Activated CD4-positive, alpha-beta T cell treated with anti-CD3 and anti-CD28 coated beads, Interleukin-2, Interleukin-4, amounts not matched to agents 100 ng/mL and 50 ng/mL, durations not matched to agents 16 hours and 8 hours (primary cell): Measurements from ENCODE around the gene BPGM.
"Not testable (repeated sequence)": the region's sequence is repeated elsewhere in the genome, so short reads cannot be mapped to it uniquely, and the experiment has no call there.

Source experiments
- DNase-seq: peaks from one replicate; pipeline ENCODE4 v3.0.0-alpha.2; 2020; ENCODE audit warnings: low spot score

Gene BPGM

DNA sequence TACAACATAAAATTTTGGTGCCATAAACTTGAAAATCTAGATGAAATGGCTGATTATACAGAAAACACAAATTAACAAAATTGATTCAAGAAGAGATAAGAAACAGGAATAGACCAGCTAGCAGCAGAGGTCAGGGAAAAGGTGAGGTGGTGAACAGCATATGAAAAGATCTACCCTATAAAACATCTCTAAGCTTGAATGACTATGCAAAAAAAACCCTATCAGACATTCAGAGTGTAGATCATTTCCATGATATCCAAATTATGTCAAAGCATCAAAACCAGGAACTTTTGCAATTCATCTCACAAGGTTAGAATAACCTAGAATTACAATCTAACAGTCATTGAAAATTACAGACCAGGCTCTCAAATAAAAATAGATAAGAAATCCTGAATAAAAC, 14.6 kb upstream of the BPGM start:
- DNase-seq, result no peak

DNA sequence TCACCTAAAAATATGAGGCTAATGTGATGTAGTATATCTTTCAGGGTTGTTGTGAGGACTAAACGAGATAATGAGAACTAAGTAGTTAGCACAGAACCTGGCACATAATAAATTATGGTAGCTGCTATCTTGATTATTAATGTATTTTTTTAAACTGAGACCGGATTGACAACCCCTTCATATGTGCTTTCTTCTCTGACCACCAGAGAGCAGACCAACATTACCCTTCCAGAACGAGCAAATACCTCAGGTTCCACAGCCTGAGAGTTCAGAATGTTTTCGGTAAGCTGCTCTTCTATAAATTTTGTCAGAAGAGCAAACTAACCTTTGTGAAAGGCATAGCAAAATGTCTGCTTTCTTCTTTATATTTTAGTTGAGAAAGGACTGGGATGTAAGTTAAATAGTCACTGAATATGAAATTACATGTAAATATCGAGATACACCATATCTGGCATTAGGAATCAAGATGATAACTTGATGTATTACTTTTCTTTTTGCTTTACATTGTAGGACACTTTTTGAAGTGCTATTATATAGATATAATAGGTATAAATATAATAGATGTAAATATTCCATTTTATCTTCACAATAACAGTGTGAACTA, 13.6 kb upstream of the BPGM start:
- DNase-seq, result peak; percentile 47

DNA sequence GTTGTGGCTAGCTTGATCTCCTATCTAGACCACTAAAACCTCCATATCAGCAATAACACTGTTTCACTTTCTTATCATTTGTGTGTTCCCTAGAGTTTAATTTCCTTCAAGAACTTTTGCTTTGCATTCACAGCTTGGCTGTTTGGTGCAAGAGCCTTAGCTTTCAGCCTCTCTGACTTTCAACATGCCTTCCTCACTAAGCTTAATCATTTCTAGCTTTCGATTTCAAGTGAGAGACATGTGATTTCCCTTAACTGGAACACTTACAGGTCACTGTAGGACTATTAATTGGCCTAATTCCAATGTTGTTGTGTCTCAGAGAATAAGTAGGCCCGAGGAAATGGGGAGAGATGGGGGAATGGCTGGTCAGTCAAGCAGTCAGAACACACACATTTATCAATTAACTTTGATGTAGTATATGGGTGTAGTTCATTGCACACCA, 10.6 kb upstream of the BPGM start:
- peak; percentile 77 for DNase-seq

DNA sequence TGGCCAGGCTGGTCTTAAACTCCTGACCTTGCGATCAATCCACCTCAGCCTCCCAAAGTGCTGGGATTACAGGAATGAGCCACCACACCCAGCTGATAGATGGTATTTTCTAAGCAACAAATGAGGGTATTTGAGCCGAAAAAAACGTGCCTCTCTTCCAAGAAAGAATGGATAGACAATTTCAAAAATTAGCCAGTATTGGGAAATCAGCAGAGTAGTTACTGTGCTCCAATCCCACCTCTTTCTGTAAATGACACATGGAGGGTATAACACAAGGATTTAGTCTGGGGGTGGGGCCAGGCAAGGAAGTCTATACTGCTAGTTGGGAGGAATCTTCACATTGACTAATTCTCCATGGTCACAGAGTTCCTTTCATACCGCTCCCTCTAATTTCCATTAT, 9.2 kb upstream of the BPGM start:
- no peak for DNase-seq

DNA sequence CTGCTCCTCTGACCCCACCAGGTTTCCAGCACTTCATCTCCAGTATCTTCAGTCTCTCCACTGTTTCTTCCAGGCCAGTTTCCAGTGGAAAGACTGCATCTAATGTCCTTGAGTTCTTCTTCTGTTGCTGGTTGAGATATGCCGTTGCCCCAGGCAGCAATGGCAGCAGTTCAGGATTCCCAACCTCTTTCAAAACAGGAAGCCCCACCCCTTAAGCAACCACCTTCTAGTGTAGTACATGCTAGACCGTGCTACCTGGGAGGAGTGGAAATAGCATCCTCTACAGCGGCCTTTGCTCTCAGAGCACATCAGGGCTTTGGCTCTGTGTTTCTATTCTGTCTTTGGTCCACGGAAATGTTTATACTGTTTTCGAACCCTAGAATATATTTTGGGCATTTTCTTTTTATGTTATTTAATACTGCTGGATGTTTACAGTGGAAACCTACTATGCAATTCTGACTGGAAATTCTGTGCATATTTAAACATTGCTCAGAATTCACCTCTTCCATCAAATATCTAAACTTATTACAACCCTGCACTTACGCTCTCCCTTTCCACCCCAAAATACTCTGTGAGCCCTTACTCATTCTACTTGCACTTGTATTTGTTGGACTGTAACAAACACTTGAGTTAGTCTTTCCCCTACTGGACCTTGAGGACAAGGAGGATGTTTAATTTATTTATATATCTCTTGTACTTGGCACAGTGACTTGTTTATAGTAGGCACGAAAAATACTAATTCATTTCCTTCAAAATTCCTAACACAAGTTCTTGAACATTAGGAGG, 8.5 kb upstream of the BPGM start:
- DNase-seq, result no peak

DNA sequence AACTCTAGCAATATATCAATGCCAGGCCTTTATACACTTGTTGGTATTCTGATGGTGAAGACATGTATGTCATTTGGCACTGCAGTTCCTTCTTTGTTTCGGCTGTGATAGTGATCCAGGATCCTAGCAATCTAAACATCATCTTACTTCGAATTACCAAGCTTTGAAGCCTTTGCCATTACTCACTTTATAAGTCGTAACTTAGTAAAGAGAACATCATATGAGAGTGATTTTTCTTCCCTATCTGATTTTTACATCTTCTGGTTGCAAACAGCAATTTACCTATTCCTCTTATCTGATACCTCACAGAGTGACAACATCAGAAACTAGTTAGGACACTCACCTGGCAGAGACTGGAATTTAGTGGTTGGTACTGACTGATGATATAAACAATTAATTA, 7.6 kb upstream of the BPGM start:
- no peak for DNase-seq

DNA sequence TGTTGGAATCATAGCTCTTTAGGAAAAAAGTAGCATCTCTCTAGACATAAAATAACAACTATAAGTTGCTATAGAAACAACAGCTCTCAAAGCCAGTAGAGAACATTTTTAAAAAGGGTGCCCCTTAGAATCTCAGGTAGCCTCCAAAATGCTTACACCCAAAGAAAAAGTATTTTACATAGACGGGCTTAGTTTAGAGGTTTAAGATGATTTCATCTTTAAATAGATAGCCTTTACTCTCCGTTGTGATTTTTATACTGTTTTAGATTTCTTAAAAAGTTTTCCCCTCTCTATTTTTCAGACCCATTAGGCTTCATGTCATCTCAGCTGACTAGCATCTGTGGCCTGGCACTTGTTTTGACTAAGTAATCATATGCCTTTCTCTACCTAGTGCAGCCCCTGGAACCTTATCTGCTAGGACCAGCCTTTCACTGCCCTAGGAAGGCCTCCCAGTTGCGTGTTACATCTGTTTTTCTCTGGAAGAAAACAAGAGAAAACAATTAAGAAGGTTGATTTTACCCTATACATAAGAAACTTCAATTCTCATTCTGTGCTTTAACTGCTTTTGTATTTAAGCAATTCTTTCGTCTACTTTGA, 6.9 kb upstream of the BPGM start:
- DNase-seq, result no peak

DNA sequence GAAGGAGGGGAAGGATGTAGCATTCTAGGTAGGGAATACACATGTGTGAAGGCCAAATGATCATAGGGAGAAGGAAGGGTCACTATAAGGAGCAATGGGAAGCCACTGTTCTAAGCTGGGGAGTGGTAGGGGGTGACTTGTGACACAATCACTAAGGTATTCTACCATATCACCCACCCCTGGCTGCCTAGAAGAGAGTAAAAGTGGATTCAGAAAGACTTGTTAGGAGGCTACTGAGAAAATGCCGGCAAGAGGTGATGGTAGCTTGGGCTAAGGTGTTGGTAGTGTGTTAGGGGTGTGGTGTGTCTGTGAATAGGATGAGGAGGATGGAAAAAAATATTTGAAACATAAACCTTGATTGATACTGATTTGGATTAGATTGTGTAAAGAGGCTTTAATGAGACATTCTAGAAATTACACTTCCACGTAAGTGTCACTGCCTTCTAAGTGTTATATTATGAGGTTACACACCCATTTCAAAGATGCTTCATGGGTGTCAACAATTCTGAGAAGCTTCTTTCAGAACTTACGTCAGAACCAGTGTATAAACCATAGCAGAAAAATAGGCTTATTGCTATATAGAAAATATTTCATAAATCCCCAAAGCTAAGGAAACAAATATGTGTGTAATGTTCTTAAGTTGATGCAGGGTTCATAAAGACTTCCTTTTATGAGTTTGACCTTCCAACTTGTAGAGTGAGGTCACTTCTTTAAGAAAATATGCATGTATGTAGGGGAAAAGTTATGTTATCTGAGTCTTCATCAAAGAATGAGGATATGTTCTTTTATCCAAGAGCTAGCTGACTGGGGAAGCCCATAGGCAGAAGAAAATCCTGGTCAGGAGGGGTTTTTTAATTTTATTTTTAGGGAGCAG, 5.6 kb upstream of the BPGM start:
- DNase-seq, result peak; percentile 25

DNA sequence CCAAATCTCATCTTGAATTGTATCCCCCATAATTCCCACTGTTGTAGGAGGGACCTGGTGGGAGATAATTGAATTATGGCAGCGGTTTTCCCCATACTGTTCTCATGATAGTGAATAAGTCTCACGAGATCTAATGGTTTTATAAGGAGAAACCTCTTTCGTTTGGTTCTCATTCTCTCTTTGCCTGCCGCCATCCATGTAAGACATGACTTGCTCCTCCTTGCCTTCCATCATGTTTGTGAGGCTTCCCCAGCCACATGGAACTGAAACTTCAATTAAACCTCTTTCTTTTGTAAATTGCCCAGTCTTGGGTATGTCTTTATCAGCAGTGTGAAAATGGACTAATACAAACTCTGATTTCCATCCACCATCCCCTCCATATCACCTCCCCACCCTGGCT, 4.7 kb upstream of the BPGM start:
- DNase-seq, result not testable (repeated sequence)

DNA sequence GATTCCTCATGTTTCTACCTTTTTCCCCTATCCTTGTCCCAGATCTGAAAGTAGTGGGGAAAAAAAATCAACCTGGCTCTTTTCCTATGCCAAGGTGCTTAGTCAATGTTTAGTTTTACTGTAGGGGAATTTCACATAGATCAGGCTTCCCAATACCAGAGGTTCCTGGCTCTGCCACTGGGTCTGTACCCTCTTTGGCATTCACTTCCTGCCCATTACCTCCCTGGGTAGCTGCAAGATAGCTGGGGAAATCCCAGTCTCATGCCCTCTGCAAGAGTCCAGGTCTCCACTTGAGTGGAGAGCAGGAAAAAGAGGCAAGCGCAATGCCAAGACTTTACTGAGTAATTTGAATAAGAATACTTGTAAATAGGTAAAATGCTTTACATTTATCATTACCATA, 3.5 kb upstream of the BPGM start:
- no peak for DNase-seq

DNA sequence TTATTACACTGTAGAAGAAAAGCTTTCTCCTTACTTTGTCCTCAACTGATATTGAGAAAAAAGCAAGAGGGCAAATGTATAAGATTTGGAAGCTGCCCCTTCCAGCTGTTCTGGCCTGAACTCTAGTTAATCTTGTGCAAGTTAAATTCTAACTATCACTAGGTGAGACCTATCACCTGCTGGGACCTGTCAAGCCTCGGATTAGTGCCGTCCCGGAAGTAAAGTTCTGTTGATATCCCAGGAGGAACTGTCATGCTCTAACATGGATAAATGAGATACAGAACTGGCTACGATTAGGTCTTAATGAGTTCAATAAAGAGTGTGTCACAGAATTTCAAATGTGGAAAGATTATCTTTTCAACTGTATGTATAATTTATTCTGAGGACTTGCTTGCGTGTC, 1.2 kb upstream of the BPGM start:
- DNase-seq, result no peak

DNA sequence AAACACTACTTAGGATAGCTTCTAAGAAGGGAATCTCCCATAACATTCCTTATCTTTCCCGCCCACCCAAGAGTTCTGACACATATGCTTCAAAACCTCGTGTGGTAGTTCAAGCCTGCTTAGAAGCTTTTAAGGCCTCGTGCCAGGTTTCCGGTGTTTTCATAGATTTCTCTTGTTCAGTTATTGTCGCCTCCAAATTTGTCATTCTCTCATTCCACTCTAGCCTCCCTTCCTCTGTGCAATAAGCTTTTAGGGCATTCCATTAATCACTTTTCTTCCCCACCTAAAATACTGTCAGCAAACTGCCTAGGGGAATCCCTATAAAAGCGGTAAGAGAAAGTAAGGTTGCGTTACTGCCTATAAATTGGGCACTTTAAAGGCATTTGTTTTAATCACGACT, 718 bp upstream of the BPGM start:
- no peak for DNase-seq

DNA sequence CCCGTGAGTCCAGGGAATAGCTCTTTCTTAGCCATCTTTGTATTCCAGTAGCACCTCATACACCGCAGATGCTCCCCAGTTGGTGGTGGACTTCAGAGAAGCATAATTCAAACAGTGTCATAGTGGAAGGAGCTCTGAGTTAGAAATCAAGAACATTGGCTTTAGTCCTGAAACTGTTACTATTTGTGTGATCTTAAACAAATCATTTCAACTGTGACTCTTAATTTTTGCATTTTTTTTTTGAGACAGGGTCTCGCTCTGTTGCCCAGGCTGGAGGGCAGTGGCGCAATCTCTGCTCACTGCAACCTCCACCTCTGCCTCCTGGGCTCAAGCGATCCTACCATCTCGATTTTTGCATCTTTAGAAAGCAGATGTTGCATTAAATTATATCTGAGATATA, 1.8 kb downstream of the BPGM start:
- DNase-seq, result no peak

DNA sequence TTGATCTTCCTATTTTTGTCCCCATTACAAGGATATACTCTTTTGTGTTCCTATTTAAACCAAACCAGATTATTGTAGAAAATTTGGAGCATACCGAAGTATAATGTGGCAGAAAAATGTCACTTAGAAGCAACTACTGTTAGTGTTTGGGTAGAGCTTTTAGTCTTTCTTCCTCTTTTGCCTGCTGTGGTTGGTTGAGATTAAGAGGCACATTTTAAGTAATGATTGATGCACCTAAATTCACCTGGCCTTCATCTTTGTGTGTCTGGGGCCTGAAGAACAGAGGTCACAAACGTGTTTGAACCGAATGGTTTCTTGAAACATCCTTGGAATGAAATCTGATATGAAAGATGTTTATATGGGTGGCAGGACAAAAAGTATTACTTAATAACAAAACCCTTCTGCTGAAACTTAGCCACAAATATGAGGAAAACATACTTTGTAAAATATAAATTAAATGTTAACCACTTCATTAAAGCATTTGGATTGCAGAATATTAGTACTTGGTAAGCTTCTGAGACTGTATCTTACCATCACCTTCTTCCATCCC, 2.6 kb downstream of the BPGM start:
- DNase-seq, result no peak

DNA sequence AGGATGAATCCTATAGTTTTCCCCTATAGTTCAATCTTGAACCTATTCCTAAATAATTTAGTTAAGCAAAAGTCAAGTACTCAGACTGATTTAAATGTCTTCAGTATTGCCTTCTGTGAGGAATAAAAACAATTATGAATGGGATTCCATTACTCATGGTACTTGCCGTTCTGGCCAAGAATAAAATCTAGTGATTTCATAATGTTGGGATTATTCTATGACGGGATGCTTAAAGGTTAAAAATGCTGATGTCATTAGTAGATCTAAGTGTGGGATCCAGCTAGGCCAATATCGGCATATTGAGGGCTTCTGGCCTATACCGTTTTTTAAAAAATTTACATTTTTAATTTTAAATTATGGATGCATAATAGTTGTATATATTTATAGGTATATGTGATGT, 5.3 kb downstream of the BPGM start:
- no peak for DNase-seq

DNA sequence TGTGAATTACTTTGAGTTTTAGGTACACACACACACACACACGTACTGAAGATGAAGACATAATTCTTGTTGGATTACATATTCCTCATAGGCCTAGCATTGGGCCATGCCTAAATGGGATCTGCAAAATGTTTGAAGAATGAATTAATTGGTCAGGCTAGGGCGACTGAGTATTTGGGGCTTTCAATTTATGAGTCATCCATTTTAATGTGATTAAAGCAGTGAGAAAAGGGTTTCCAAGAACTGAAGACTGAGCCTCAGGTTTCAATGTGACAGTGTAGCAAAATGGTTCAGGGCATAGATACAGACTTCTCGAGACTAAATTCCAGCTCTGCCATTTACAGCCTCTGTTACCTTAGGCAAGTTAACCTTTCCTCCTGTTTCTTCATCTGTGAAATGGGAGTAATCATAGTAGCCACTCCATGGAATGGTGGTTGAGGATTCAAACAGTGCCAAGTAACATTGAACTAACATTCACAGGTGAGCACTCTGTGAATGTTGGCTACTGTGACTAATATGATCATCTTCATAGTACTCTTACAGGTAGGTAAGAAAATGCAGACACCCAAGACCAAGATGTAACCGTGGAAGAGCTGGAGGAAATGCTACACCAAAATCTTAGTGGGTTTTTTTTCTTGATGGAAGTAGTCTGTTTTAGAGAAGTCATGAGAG, 7.6 kb downstream of the BPGM start:
- DNase-seq, result peak; percentile 71

DNA sequence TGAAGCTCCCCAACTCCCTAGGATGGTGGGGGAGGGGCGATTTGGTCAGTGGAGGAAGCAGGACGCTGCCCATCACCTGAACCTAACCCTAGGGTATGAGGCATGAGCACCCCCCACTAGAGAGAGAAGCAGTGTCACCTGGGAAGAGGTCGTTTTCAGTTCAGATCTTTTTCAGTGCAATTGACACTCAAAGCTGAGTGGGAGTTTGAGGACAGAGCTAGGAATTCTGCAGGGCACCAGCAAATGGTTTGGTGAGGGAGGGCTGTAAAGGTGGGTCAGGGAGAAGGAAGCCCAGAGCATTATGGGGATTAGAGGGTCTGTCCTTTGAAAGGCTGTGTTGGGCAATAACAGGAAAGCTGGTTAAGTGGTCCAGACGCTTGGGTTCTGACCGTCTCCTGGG, 10.9 kb downstream of the BPGM start:
- no peak for DNase-seq

DNA sequence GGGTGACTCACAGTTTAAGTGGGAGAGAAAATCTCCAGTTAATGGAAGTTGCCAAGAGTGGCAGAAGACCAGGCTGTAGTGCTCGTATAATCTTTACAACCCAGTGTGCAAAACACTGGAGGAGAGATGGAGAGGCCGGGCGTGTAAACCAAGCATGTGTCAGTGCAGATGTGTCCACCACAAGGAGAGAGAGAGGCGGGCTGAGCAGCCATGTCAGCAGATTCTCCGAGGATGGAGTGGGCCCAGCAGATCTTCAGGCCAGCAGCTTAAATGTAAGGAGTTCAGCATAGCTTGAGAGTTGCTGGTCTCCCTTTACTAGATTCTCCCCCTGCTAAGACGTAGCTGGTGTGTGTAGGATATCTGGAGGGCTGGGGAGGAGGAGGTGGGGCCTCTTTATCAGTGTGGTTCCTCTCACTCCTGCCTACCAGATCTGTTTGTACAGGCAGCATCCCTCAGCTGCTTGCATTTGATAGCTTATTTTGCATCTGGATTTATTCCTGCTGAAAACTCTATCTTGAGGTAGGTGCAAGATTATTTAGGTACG, 13.7 kb downstream of the BPGM start:
- DNase-seq, result no peak

DNA sequence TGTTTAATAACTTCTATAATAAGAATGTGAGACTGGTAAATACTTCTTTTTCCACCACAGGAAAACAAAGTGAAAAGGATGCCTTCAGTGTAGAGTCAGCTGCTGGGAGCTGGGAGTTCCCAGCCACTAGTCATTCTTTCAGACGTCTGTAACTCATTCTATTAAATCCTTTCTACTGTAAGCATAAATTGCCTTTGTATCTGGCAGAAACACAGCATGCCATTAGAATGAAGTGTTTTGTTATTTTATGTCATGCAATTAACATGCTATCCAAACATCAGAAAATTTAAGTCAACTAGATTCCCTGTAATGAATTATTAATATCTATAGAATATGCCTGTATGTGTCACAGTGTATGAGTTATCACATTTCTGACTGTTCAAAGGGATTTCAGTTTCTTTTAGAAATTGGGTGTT, 14.3 kb downstream of the BPGM start:
- DNase-seq, result no peak

DNA sequence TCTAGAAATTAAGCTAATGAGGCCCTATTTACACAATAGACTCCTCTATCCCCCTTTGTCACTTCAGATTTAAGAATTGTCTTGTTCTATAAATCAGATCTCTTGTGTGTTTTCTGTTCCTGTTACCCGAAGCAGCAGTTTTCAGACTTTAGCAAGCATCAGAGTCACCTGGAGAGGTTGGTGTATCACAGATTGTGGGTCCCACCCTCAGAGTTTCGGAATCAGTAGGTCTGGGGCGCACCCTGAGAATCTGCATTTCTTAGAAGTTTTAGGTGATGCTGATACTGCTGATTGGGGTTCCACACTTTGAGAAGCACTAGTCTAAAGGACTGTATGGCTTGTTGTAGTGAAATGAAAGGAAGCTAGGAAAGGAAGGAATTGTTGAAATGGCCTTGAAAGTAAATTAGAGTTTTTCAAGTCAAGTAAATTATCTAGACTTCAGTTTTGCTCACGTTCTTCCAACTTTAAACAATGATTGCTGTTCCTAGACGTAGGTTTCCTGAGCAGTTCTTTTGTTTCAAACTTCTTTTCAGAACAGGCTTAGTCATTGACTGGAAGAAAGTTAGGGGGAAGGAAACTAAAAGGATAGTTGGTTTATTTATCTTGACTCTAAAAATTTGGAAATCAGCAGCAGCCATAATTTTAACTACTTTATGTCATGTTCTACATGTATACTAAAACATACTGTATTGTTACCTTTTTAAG, 15.7 kb downstream of the BPGM start:
- no peak for DNase-seq

DNA sequence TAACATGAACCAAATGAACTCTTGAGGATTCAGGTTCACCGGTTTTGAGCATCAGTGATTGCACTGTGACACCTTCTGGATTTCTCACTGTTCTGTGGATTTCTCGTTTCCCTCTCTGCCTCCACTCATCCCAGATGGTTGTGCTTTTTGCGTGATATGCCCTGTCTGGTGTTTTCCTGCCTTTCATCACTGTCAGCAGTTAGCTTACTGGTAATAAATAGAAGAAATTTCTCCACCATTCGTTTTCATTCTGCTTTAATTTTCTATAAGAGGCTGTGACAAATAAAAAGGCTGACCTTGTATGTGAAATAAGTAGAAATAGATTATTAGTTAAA, 16.2 kb downstream of the BPGM start:
- no peak for DNase-seq
